Activated CD8-positive, alpha-beta memory T cell treated with anti-CD3 and anti-CD28 coated beads for 24 hours (primary cell): ENCODE results near the gene ERBB4.

ENCODE experiments used
- DNase-seq: peaks from one replicate; pipeline ENCODE4 v3.0.0-alpha.2; 2020

Gene ERBB4

GRCh38 chr2:211503198-211503597, 1035.4 kb downstream of the ERBB4 start:
- no peak for DNase-seq

- no peak for DNase-seq
Observed at GRCh38 chr2:211498551-211499205, 1039.9 kb downstream of the ERBB4 start.

GRCh38 chr2:211495339-211495738, 1043.3 kb downstream of the ERBB4 start:
- DNase-seq = no peak

GRCh38 chr2:211494536-211494935, 1044.1 kb downstream of the ERBB4 start:
- no peak for DNase-seq

DNA sequence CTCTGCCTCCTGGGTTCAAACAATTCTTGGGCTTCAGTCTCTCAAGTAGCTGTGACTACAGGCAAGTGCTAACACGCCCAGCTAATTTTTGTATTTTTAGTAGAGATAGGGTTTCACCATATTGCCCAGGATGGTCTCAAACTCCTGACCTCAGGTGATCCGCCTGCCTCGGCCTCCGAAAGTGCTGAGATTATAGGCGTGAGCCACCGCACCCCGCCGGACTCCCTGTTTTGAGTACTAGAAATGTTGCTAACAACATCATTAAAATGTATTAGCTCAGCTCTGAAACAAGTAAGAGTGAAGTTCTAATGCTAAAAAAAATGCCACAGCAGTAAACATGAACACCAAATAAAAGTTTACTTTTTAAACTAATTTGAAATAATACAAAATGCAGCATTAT, 1044.5 kb downstream of the ERBB4 start:
- DNase-seq = no peak

GRCh38 chr2:211487733-211488132, 1050.9 kb downstream of the ERBB4 start:
- DNase-seq = no peak

DNA sequence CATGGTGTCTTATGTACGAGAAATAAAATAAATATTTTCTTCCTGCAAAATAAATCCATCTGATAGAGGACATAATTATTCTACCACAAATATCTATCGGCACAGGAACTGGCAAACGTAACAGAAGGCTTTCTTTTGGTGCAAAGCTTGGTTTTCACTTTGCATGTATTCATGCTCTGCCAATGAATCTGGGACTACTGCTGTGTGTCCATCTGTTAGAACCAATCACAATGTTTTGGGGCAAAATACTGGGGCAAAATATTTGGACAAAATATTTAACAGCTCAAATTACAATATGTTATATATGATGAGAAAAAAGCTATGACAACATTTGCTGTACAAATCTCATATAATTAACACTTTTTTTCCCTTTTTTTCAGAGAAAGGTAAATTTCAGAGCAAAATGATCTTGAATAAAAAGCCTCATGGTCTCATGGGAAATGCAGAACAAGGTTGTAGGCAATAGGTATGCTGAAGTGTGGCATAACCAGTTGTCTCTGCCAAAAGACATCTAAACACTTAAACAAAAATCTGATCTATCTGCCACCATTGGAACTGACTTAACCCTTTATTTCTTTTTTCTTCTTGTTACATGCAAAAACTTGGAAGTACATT, 1059.0 kb downstream of the ERBB4 start:
- DNase-seq = no peak

DNA sequence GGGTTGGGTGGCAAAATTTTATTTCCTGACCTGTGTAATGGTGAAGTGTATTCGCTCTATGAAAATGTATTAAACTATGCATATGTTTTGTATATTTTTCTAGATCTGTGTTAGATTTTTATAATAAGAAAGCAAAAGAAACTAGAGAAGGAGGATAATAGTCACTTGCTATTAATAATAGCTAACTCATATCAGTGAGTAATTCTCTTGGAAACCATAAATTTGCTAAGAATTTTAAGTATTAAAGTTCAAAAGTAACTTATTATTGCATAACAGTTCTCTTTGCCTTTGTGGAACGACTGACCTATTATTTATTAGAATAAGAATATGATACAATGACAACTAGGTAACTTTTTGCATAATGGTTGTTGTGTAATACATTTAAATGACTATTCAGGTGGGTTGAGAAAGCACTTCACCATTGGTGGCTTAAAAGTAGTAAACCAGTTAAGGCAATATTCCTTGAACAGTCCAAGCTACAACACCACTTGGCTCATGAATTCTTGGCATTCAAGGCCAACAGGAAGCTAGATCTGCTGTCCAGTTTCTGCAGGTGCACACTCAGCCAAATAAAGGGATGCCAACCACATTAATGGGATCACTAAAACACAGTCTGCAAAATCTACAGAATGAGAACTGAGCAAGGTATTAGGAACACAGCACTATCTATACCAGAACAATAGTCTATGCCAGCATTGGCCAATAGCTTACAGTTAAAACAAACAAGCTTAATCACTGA, 1060.9 kb downstream of the ERBB4 start:
- no peak for DNase-seq

DNA sequence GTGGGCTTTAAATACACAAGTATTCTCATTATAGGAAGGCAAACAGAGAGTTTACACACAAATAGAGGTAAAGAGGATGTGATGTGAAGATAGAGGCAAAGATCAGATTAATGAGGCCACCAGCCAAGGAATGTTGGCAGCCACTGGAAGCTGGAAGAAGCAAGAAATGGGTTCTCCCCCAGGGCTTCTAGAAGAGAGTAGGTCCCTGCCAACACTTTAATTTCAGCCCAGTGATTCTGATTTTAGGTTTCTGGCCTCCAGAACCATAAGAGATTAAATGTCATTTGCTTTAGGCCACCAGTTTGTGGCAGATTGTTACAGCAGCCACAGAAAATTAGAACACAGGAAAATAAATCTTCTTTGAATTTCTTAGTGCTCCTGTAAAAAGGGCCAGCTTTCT, 1065.5 kb downstream of the ERBB4 start:
- DNase-seq = no peak

- DNase-seq = no peak
Observed at GRCh38 chr2:211469664-211470059, 1068.9 kb downstream of the ERBB4 start.

DNA sequence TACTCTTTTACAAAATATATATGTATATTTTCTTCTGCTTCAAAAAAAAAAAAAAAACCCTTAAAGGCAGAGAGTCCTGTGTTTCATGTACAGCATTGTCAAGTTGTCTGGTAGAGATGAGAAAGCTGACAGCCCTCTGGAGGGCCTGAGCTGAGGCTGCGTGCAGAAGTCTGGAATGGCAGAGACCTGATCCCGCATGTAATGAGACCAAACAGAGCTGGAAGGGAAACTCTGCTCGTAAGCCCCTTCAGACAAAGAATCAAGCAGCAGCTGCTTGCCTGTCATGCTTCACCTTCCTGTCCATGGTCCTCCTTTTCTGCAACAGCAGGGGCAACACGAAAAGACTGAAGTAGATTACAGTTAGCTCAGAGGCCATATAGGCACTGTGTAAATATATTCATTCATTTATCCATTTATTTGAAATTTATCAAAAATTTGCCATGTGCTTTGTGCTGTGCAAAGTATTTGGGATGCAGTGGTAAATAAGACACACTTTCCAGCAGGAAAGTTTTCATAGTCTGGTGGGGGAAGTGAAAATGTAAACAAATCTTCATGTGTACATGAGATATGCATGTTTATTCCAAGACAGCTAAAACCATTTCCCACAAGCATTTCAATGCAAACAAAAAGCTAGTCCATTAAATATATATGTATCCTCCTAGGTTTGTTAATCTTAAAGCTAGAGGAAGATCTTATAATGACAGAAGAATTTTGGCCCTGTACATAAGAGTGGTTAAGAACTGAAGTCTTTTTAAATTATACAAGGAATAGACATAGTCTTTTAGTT, 1069.5 kb downstream of the ERBB4 start:
- no peak for DNase-seq

GRCh38 chr2:211468217-211468616, 1070.4 kb downstream of the ERBB4 start:
- DNase-seq = no peak

- DNase-seq = no peak
Observed at GRCh38 chr2:211463397-211463796, 1075.2 kb downstream of the ERBB4 start.

- no peak for DNase-seq
Observed at GRCh38 chr2:211458974-211459373, 1079.6 kb downstream of the ERBB4 start.

DNA sequence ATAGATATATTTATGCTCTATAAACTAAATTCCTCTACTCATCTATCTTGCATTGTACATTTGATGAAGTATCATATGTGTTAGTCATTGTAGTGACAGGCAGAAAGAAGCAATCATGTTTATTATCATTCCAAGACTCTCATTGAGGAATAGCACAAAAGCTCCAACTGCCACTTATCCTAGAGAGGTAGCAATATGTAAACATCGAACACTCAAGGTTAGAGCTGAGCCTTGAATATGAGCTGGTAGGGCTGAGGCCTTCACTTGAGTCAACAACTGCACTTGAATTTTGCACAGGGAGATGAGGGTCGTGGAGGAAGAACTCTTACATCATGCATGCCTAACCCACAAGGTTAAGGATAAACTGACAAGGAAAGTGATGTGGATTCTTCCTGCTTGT, 1081.3 kb downstream of the ERBB4 start:
- no peak for DNase-seq

DNA sequence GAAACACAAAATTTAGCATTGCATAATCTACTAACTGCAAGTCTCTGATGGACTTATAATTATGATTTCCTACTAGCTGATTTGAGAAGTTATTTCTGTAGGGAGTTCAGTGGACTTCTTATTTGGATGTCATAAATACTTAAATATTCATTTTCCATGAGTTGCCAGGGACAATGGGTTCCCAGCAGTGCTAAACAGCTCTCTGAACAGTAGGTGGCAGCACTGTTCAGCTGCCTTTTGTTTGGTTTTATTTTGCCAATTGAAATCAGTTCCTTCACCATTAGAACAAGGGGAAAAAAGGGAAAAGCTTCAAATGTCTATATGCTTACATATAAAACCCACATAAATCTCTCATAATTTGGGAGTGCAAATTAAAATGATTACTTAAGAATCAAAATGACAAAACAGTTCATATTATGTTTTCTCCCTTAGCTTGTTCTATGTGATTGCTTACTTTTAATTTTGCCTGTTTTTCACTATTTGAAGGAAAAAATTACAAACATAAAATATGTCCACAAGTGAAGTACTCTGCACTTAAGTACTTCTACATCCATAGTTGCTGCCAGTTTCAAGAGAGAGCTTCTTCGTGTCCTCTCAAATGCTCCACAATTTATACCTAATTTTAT, 1083.3 kb downstream of the ERBB4 start:
- no peak for DNase-seq

DNA sequence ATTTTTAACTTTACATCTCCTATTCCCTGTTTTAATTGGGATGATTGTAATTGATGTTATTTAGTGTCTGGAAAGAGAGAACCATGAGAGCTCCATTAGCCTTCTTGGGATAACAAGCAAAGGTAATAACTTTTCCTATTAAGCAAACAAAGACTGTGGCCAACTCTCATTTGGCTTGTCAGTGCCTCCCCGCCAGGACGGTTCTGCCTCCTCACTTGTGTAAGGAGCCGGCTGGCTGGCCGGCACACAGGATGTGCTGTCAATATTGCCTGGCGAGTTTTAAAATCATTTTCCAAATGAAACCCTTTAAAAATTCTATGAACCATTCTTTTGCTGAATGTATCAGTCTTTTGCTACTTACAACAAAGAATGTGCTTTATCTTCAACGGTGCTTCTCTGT, 1083.9 kb downstream of the ERBB4 start:
- DNase-seq = no peak

- no peak for DNase-seq
Observed at GRCh38 chr2:211453311-211453887, 1085.2 kb downstream of the ERBB4 start.

DNA sequence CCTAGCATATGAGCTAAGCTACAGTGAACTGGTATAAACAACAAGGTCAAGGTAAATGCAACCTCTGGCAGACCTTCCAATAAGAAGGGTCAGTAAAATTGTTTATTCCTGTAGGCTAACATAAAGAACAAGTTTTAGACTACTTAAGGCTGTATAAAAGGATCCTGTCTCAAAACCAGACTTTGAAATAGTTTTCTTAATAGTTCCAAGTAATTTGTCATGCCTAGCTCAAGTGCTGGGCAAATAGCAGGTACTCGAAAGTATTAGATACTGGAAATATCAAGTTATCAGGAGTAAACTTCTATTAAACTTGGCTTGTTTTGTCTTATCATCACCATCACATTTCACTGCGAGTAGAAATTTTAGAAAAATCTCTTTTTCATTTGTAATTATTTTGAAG, 1087.0 kb downstream of the ERBB4 start:
- DNase-seq = no peak

DNA sequence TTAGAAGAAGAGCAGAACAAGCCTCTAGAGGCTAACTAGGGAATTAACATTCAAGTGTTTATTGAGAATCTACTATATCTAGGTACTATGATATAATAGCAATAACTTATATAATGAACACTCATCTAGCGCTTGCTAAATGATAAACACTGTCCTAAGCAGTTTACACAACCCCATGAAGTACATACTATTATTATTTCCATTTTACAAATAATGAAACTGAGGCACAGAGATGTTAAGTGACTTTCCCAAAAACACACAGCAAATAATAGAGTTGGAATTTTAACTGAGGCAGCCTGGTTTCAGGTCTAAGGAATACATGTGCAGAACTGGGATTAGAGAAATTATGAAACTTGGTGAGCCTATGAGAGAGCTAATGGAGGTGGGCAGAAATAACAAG, 1088.8 kb downstream of the ERBB4 start:
- no peak for DNase-seq

GRCh38 chr2:211447548-211447947, 1091.1 kb downstream of the ERBB4 start:
- no peak for DNase-seq

DNA sequence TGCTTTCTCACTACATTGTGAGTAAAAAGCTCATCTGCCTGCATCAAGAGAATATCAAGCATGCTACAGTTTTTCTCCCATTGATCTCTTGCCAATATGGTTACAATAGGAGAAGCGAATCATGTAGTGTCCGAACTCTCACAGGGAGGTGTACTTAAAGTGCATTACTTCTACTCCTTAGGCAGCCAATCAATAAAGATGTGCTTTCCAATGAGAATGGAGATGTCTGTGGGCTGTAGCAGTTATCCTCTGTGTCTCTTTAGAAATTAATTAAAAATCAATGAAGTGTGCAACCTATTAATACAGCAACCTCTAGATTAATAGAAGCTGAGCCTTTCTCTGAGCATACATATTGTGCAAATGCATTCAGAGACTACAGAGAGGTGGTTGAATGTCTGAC, 1098.5 kb downstream of the ERBB4 start:
- no peak for DNase-seq

DNA sequence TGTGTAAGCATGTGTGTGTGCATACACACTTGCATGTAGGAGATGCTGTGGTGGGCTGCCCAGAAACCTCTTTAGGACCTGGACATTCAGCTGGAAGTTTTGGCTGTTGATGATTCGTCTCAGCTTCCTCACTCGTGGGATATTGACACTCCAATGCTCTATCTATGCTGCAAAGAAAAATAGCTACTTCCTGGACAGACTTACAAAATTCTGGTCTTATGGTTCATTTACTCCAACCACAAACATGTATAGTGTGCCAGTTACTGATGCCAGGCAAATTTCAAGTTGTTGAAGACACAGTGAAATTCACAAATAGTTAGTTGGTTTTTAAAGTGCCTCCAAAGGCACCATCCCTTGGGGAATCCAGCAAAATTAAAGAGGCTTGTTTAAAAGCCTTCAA, 1099.6 kb downstream of the ERBB4 start:
- DNase-seq = no peak
